DMS 273 (cell line): Measurements from ENCODE around the gene AUTS2.

Experiments
- DNase-seq: peaks from one replicate; lab custom pipeline; 2025; ENCODE audit not compliant: unreplicated experiment; lab: John Stamatoyannopoulos, UW

Gene AUTS2

GRCh38 chr7:69754476-69754875 is 156.2 kb downstream of the AUTS2 start:
- no peak for DNase-seq

DNA sequence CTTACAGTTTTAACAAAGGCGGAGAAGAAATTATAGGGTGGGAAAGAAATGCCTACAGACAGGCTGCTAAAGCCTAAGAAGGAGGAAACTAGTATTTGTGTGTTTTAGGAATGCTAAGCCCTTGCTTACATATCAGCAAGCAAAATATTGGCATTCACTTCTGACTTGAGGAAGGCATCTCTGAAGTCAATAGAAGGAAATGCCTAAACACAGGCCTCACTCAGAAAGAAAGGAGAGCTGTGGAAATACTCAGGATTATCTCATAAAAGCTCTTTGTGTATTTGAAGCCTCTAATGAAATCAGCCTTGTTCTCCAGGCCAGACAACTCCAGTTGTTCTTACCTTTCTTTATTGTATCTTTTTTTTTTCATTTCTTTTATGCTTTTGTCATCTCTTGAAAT is 158.0 kb downstream of the AUTS2 start:
- no peak for DNase-seq

DNA sequence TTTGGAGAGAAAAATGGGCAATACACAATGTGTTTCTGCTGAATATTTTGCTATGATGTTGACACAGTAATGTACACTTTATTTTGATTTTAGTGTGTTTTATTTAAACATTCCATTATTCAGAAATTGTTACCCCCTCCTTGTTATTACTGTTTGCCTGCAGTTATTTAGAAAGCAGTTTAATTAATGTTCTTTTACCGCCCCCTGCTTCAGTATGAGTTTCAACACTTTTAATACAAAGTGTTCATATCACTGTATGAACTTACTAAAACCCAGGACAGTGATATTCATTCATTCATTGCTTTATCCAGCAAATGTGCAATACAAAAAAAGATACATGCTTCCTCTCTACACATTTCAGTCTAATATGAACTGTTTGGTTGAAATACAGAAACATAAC is 159.3 kb downstream of the AUTS2 start:
- no peak for DNase-seq

GRCh38 chr7:69757981-69758430 is 159.7 kb downstream of the AUTS2 start:
- peak; percentile 24 for DNase-seq

DNA sequence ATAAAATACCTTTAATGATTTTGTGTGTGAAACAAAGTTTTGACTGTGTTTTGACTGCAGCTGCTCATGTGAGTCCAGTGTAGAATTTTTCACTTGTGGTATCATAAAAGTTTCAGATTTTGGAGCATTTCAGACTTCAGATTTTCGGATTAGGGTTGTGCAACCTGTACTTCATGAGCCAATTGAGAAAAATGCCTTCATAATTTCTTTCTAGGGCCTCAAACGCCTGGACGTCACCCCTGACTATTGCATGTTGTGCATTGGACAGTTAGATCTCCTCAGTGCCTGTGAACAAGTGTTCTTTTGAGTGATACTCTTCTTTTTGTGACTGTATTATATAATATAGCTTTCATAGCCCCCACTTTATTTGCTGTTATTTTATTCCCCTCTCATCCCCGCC is 161.1 kb downstream of the AUTS2 start:
- DNase-seq, result no peak

- DNase-seq, result no peak
Measured at GRCh38 chr7:69761290-69761922, 163.1 kb downstream of the AUTS2 start.

- DNase-seq, result no peak
Measured at GRCh38 chr7:69762821-69763352, 164.6 kb downstream of the AUTS2 start.

- no peak for DNase-seq
Measured at GRCh38 chr7:69763513-69763912, 165.2 kb downstream of the AUTS2 start.

DNA sequence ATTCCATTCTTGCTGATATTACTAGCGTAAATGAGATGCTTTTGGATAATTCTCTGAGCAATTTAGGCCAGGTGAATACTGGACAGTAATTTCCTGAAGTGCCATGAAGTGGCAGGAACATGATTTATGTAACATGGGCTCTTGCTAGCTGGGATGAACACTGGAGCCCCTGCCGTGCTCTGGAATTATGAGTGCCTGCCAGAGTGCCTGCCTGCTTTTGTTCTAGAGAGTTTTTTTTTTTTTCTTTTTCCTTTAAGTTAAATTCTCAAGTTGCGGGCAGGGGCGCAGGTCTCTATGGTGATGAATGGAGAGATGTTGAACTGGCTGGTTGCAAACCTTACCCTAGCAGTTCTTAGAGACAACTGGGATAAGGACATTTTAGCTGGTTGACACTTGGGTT is 165.9 kb downstream of the AUTS2 start:
- DNase-seq, result no peak

- DNase-seq, result no peak
Measured at GRCh38 chr7:69764681-69765080, 166.4 kb downstream of the AUTS2 start.

GRCh38 chr7:69765879-69766278 is 167.6 kb downstream of the AUTS2 start:
- no peak for DNase-seq

- no peak for DNase-seq
Measured at GRCh38 chr7:69768986-69769595, 170.8 kb downstream of the AUTS2 start.

GRCh38 chr7:69769826-69770225 is 171.6 kb downstream of the AUTS2 start:
- DNase-seq, result no peak

- DNase-seq, result peak; percentile 38
Measured at GRCh38 chr7:69770613-69771012, 172.3 kb downstream of the AUTS2 start.

GRCh38 chr7:69772718-69773436 is 174.6 kb downstream of the AUTS2 start:
- no peak for DNase-seq

DNA sequence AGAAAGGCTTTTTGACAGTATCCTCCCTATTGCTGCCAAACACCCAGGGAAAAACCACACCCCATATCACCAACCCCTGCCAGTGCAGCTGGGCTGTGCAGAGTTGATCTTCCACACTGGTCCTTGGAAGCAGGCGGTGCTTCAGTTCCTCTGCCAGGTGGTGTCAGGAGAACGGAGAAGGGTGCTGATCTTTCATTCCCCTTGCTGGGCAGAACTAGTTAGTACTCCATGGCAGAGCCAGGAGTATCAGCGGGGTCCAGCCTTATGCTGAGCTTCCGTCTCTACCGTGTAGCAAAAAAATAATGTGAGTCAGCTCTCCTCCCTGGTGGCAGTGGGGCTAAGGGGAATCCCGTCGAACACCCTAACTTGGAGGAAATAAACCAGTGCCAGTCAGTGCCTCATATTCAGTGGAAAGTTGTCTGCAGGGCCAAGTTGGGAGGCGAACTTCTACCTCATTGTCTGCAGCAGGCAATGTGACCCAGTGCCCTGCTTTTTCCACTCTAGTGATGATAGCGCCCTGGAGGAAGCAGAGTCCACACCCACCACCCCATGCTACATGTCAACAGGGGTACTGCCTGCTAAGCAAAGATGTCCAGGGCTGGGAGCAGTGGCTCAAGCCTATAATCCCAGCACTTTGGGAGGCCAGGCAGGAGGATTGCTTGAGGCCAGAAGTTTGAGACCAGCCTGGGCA is 175.4 kb downstream of the AUTS2 start:
- peak; percentile 23 for DNase-seq

DNA sequence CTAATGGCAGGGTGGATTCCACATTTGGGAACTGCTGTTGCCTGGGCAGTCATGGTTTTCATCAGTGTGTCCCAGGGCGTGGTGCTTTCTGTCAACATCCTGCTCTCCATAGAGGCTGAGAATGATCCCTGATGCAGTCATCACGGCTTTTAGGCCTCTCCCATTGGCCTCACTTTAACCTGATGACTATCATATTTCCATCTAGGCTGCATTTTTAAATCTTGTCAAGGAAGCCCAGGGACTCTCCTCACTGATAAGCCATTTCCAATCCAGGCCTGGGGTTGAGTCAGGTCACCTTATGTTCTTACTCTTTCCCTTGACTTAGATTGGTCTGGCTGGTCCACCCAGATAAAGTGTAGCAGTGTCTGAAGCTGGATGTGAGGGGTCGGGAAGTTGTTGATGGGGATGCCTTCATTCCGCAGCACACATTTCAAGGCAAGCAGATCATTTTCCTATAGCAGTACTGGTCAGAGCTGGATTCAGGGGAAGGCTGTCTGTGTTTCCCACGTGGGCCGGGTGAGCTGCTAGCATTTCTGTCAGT is 177.0 kb downstream of the AUTS2 start:
- peak; percentile 34 for DNase-seq

- no peak for DNase-seq
Measured at GRCh38 chr7:69776611-69777010, 178.3 kb downstream of the AUTS2 start.

DNA sequence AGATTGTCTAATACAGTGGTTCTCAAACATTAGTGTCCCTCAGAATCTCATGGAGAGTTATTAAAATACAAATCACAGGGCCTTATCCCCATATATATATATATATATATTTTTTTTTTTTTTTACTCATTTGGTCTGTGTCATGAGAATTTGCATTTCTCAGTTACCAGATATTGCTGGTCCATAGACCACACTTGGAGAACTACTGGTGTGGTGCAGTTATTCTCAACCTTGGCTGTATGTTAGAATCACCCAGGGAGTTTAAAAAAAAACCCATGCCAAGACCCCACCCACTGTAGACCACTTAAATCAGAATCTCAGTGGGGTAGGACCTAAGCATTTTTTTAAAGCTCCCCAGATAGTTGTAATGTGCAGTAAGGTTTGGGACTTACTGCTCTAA is 179.9 kb downstream of the AUTS2 start:
- DNase-seq, result no peak

GRCh38 chr7:69780379-69780778 is 182.1 kb downstream of the AUTS2 start:
- peak; percentile 26 for DNase-seq

DNA sequence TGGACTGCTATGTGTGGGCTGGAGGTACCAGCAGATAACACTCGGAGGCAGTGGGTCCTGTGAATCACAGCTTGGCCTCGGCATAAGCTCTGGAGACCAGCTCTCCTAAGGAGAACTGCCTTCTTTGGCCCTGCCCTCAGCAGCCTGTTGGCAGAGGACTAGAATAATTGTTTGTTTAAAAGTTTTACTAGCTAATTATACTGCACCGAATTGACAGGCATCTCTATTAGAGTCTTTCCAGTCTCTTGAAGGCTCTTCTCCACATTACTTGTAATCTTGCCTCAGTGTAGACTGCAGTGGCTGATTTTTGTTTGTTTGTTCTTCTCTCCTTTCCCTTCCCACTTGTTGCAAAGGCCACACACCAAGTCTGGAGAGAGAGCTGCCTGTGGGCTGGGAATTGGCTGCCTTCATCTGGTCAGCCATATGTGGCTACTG is 183.2 kb downstream of the AUTS2 start:
- peak; percentile 81 for DNase-seq
